ENCODE results near the gene S100P.

S100P gene

DNA sequence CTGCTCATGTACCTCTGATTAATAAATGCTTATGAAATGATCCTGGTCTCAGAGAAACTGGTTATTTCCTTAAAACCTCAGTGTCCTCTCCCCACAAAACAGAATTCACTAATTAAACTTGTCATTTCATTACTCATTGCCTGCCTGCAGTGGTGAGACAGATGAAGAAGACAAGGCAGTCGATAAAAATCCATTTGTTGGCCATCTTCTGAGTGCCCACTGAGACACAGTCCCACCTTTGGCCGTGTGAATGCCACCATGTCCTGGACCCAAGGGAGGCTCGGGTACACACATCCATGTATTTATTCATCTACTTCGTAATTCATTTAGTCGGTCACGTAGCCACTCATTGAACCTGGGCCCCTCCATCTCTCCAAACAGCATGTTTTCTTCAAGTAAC is 3.5 kb downstream of the S100P start:
- no peak for DNase-seq (ENCODE audit: low read depth)

DNA sequence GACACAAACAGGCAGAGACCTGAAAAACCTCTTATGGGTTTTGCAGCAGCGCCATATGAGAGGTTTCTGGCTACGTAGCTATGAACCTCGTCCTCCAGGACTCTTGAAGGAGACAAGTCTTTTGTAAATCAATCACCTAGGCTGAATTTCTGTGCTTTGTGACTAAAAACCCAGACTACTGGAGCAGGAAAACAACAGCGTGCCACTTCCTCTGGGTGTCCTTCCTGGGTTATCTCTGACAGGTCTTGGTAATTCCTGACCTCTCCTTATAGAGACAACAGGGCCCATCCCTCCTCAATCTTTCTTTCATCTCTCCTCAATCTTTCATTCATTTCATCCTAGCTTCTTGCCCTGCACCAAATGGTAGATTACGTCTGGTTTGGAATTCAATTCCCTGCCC is 5.7 kb downstream of the S100P start:
- DNase-seq (ENCODE audit: low read depth) = no peak

DNA sequence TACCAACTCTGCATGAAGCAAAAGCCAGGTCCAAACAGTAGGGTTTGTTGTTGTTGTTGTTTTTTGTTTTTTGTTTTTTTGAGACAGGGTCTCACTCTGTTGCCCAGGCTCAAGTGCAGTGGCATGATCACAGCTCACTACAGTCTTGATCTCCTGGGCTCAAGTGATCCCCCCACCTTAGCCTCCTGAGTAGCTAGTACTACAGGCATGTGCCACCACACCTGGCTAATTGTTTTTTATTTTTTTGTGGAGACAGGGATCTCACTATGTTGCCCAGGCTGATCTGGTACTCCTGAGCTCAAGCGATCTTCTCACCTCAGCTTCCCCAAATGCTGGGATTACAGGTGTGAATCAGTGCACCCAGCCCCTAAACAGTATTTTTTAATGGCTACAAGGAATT is 6.2 kb downstream of the S100P start:
- no peak for DNase-seq (ENCODE audit: low read depth)

DNA sequence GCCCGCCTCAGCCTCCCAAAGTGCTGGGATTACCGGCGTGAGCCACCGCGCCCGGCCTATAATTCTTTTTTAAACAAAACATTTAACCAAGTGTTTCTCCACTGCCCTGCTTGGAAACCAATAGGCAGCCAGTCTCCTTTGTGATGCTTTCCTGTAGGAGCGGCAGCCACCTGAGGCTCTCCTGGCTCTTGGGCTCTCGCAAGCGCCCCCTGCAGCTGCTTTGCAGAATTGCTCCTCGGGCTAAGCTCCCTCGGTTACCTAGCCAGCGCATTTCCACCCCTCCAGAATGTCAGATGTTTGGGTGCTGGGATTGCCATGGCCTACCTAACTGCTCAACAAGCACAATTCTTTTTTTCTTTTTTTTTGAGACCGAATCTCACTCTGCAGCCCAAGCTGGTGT is 7.7 kb downstream of the S100P start:
- no peak for DNase-seq (ENCODE audit: low read depth)

DNA sequence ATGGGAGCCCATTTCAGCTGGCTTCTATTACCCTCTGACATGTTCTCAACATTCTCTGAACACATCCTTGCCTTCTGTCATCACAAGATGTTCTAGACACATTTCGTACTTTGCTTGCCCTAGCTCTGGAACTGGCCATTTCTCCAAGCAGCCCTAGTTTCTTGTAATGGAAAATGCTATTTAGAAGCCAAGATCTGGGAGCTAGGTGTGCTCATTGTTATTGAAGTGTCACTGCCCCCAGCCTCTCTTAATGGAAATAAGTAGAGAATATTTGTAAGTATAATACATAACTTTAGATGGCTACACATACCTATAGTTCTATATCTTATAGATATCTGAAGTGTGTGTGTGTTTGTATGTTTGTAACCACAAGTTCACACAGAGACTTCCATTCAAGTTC is 9.1 kb downstream of the S100P start:
- no peak for DNase-seq (ENCODE audit: low read depth)

DNA sequence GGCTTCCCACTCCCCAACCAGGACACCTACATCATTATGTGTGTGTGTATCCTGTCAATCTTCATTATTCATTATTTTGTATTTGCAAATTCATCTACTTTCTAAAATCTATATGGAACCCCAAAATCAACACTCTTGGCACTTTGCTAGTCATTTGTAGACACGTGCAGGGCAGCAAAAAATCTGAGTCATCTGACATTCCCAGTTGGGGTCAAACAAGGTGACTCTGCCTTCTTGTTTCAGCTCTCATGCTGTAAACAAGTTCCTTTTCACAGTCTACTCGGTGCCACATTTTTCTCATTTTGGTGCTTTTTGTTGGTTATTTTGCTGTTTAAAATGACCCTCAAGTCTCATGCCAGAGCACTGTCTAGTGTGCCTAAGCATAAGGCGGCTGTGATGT is 10.1 kb downstream of the S100P start:
- DNase-seq (ENCODE audit: low read depth) = no peak

DNA sequence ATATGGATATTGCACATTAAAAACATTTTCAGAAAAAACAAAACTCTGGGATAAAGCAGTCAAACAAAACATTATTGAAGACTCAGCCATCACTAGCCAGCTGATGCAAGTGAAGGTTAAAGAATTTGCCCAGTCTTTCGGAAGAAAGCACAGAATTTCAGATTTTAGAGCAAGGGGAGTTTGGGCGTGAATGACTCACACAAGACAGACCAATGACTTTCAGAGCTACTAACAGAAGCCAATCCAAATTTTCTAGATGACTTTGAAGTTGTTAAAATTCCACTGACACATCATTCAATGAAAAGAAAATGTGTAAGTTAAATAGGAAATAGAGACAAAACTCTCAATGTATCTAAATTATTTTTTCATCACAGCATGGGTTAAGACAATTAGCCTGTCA is 12.0 kb downstream of the S100P start:
- DNase-seq (ENCODE audit: low read depth) = no peak

DNA sequence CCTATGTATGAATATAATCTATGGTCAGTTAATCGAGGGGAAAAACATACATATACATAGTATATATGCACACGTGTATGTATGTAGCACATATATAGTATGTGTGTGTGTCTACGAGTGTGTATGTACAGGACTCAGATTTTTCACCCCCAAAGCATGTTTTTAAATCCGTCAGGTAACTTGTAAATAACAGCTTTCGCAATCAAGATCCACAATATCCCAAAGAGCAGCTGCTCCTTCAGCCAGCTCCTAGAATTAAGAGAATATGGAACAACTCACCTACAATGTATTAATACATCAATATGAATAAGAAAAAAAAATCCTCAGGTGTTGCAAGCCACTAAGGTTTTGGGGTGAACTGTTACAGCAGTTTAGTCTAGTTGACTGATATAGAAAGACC is 12.5 kb downstream of the S100P start:
- DNase-seq (ENCODE audit: low read depth) = no peak

DNA sequence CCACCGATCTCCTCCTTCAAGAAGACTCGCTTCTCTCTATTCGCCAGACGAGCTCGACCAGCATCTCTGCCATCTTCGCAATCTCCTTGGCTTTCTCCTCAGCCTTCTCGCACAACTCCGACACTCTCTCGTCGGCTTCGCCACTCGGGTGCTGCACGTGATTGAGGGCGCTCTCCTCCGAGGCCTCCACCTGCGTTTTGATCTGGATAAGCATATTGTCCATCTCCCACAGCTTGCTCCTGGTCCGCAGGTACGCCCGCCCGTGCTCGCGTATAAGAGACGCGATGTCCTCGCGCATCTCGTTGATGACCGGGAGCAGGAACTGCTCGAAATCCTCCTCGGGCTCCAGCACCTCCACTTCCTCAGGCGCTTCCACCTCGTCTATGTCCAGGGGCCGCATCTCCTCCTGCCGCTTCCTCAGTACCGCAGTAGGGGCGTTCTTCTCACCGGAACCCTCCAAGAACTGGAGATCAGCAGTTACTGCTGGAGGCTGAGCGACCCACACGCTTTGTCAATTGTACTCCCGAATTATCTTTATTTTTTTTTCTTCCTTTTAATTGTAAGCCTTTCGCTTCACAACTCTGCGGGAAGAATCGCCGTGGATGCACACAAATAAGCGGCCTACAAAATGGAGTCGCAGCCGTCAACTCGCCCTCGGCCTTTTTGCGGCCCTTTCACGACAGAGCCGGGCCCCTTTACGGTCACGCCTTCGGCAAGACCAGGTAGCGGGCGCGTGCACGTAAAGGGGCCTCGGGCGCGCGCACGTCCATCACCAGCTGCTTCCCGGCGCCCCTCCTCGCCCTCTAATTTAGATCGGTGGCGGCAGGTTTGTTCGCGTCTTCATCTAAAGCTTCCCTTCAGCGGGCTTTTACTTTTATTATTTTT is 15.8 kb downstream of the S100P start, which contains the start of gene MRFAP1L1:
MRFAP1L1 (minus strand) TSS at position 636 of the 885 bp plus-strand sequence; CDS start at position 400, 236 bp downstream.
- peak; percentile 97 for DNase-seq (ENCODE audit: low read depth)

DNA sequence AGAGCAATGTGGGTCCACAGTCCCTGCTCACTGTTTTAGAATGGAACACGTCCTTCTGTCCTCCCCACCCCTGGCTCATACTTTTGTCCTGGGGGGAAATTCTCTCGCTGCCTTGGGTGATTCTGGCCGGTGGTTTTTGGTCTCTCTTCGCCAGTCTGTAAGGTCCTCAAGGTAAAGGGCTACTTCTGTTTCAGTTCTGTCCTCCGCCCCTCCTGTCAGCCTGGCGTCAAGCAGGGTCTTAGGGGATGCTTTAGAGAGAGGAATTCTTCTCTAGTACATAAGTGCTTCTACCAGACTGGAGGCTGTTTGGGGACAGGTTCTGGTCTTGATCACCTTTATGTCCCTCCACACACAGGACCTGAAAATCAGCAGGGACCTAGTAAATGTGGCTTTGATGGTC is 16.6 kb downstream of the S100P start:
- DNase-seq (ENCODE audit: low read depth) = no peak

DNA sequence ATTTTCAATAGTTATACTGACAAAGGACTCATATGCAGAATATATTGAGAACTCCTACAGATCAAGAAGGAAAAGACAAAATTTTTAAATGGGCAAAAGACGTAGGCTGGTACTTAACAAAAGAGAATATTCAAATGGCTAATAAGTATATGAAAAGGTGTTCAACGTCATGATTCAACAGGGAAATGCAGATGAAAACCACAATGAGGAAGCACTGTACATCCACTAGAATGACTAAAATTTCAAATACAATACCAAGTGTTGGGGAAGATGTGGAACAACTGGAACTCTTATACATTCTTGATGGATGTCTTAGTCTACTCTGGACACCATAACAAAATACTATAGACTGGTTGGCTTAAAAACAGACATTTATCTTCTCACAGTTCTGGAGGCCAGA is 17.3 kb downstream of the S100P start:
- DNase-seq (ENCODE audit: low read depth) = no peak

DNA sequence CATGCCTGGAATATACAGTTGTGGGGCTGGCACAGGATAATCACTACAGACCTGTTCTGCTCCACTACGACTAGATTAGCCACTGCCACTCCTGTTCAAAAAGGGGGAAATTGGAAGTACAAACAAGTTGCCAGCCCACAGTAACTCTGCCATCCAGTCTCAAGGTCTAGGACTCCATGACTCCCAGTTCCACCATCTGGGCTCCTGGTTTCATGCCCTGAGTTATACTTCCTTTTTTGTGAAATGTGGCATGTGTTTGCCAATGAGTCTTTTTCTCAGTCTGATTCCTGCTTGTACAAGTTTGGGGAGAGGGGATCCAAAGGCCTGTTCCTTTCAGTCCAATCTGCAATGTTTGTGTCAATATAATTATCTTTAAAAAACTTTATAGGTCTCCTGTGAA is 21.3 kb downstream of the S100P start:
- DNase-seq (ENCODE audit: low read depth) = no peak

DNA sequence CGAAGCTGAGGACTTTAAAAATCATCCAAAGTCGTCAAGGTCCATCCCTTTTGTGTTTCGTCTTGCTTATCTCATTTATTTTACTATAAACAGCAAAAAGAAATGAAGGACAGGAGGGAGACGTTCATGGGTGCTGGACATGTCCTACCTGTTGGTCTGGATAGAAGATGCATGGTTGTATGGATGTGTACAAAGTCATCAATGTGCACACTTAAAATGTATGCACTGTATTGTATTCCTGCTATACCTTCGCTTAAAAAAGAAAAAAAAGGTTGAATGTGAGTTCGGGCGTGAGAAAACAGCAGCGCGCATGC is 22.0 kb downstream of the S100P start:
- no peak for DNase-seq (ENCODE audit: low read depth)

DNA sequence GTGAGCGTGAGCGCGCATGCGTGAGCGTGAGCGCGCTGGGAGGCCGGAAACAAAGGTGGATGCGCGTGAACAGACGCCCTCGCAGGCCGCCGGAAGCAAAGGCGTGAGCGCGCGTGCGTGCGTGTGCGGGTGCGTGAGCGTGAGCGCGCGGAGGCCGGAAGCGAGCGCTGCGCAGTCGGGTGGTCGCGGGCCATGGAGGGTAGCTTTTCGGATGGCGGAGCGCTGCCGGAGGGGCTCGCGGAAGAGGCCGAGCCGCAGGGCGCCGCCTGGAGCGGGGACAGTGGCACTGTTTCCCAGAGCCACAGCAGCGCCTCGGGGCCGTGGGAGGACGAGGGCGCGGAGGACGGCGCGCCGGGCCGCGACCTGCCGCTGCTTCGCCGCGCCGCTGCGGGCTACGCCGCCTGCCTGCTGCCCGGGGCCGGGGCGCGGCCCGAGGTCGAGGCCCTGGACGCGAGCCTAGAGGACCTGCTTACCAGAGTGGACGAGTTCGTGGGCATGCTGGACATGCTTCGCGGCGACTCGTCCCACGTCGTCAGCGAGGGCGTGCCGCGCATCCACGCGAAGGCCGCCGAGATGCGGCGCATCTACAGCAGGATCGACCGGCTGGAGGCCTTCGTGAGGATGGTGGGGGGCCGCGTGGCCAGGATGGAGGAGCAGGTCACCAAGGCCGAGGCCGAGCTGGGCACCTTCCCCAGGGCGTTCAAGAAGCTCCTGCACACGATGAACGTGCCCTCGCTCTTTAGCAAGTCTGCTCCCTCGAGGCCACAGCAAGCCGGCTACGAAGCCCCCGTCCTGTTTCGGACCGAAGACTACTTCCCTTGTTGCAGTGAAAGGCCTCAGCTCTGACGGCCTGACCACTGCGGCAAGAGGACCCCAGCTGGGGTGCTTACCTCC is 22.6 kb downstream of the S100P start, which contains the start of gene BLOC1S4:
BLOC1S4 (plus strand) TSS at position 157 of the 894 bp plus-strand sequence; CDS start at position 193, 36 bp downstream.
- peak; percentile 80 for DNase-seq (ENCODE audit: low read depth)

DNA sequence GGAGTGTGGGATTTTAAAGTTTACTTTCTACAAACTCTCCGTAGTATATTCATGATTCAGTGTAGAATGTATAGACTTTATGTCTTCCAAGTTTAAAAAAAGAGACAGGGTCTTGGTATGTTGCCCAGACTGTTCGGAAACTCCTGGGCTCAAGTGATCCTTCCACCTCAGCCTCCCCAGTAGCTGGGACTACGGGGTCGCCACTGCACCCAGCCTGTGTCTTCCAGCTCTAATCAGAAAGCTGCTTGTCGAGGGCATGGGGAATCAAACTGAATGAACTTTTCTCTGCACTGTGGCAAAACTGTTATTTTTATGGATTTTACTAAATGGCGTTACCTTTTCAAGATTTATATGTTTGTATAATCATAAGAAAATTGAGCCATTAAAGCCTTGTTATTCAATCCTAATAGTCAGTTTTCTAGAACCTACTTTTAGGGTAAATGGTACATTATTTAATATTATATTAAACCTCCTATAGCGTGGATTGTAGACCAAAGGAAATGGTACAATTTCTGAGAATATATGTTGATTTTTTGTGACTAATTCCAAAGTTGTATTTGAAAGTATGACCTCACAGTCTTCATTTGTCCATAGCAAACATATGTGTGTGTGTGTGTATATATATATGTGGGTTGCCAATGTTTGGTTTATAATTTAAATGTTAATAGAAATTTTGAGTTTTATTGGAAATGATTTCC is 23.4 kb downstream of the S100P start:
- no peak for DNase-seq (ENCODE audit: low read depth)

DNA sequence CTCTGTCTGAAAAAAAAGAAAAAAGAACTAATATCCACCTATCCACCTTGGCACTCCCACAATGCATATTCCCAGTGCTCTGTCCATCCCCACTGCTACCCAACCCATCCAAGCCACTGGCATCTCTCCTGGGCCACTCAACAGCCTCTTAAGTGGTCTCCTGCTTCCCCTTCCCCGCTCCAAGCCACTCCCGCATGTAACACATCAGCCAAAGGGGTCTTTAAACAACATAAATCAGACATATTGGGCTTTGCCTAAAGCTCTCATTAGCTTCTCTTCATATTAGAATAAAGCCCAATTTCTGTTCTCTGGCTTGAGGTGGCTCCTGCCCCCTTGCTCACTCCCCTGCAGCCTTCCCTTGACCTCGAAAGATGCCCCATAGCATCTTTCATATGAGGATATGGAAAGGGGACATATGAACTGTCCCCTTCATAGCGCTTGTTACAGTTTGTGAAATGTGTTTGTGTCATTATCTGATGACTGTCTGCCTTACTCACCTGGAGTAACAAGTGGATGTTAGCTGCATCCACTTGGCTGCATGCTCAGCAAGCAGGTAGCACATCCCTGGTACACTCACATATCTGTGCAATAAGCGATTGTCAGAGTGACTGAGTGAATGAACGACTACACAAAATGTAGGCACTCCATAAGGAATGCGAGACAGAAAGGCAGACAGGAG is 25.4 kb downstream of the S100P start:
- DNase-seq (ENCODE audit: low read depth) = no peak

DNA sequence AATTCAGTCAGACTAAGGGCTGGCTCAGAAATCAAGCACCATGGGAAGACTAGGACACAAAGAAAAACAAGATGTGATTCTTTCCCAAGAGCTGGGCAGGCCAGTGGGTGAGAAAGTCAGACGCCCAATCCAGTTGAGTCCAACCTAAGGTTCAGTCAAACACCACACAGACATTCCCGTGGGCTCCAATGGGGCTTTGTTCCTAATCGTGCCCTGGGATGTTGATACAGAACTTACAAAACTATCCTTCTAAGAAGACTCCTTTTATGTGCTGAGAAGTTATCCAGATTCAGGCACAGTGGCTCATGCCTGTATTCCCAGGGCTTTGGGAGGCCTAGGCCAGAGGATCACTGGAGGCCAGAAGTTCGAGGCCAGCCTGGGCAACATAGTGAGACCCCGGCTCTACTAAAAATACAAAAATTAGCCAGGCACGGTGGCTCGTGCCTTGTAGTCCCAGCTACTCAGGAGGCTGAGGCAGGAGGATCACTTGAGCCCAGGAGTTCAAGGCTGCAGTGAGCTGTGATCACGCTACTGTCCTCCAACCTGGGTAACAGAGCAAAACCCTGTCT is 26.0 kb downstream of the S100P start:
- DNase-seq (ENCODE audit: low read depth) = no peak

DNA sequence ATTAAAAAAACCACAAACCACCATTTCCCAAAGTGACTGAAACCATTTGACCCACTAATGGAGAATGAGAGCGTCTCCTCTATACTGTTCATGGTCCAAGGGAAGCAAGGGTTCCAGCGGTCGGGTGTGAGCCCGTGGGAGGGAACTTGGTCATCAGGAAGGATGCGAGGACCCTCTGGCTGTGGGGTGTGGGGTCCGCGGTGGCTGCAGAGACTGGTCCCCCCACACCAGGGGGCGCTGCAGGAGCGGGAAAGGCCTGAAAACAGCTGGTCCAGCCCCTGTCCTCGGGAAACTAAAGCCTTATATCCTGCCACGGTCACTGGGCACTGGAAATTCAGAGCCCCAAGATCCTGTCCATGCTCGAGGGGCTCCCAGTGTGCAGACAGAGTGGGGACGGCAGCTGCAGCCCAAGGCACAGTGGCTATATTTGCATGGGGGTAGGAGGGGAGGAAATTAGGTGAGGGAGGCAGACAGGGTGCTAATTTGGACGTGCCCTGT is 26.6 kb downstream of the S100P start:
- peak; percentile 82 for DNase-seq (ENCODE audit: low read depth)

DNA sequence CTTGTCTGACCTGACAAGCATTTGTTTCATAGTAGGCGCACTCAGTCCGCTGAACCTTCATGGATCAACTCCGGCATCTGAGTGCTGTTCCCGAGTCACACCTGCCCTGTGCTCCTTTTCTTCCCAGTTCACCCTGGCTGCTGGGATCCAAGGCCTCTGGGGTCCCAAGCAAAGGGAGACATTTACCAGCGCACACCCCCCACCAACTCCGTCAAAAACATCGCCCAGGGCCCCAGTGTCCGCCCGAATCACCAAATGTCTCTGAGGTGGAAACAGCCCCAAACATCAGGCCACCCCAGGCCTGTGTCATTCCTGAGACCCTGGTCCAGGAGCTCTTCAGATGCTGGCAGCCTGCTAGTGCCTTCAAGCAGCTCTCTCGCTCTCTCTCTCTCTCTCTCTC is 27.4 kb downstream of the S100P start:
- DNase-seq (ENCODE audit: low read depth) = no peak

DNA sequence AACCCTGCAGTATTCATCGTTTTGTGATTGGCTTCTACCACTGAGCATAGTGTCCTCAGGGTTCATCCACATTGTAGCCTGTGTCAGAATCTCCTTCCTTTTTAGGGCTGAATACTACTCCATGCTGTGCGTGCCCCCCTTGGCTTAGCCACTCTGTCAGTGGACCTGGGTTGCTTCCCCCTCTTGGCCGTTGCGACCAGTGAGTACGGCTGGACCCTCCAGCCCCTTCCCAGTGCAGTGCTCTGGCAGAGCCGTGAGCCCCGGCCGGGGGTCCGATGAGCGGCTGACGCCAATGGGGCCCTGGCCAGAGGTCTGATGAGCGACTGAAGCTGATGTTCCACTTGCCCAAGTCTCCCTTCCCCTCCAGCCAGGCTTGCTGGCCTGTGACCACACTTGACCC is 29.2 kb downstream of the S100P start:
- no peak for DNase-seq (ENCODE audit: low read depth)

DNA sequence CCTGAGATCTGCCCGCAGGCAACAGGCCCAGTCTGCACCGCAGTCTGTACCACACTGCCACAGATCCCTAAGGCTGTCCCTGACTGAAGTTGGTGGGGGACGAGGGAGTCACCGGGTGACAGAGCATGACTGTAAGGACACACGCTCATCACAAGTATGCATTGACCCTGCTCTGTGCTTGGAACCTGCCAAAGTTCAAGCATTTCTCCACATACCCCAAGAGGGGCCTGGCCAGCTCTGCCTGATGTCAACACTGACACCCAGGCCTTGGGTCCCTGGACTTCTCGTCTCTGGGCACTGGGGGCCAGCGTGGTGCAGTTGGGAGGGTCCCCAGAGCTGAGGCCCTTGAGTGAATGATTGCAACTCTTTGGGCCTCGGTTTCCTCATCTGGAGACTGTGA is 30.2 kb downstream of the S100P start:
- DNase-seq (ENCODE audit: low read depth) = no peak
